ENCODE results near the gene NCEH1. TPM values are rescaled to one million over a fixed set of nuclear protein-coding genes. Genes with fewer than 3 reads are reported as not detected.

The NCEH1 gene
- total and polyA plus RNA-seq, 2 of the 4 experiments (the other 2 are of a cell fraction), result 22.3 to 23.3 TPM

GRCh38 chr3:172622916-172623700, 87.8 kb downstream of the NCEH1 start:
- H4K8ac ChIP-seq (ENCODE audit: low read depth in 2 of 2, low read length in 2 of 2), result no peak overlapping the region
- no peak overlapping the region for H2BK20ac ChIP-seq (ENCODE audit: low read depth, low read length)
- H3K27ac ChIP-seq (ENCODE audit: insufficient read depth, low read length), result no peak overlapping the region
- no peaks in the 10 kb centered on the region for H4K20me1 ChIP-seq (ENCODE audit: insufficient read depth, low read length)
- no peak overlapping the region for H3K9ac ChIP-seq (ENCODE audit: low read depth, low read length)
- H3K4me2 ChIP-seq (ENCODE audit: low read depth, low read length), result peak overlapping the region; percentile 8; the same call in 1 of the 2 replicates
- H3K23ac ChIP-seq (ENCODE audit: low read depth, low read length), result no peak overlapping the region
- BruUV-seq (replicated peaks), result no TSS peak
- peaks cover 14% of the 10 kb centered on the region for H3K4me1 ChIP-seq (ENCODE audit: control insufficient read depth, insufficient read depth, low read length)
- H2AFZ ChIP-seq (replicated peaks; ENCODE audit: low read length, poor library complexity), result no peak overlapping the region
- POLR2A ChIA-PET (ENCODE audit: unreplicated experiment), result interaction anchor here (0.6 kb wide), 2 partner anchors 8 to 1310 kb away, joined by 7 to 10 read pairs; no protein-coding TSS in a partner anchor
- no peak overlapping the region for H2AK9ac ChIP-seq (replicated peaks; ENCODE audit: low read depth, low read length, poor library complexity)
- H3K14ac ChIP-seq (replicated peaks; ENCODE audit: low read depth, low read length), result no peak overlapping the region
- TF ChIP-seq CTCF (conservative IDR thresholded peaks at IDR 0.05; ENCODE audit: low read depth, low read length), result peak; percentile 66
- no peak for TF ChIP-seq CHD1 (IDR thresholded peaks at IDR 0.05; ENCODE audit: low read depth, low read length)
- TF ChIP-seq SMC3 (IDR thresholded peaks at IDR 0.05; ENCODE audit: low read depth, low read length), result peak; percentile 57
- TF ChIP-seq RAD21 (IDR thresholded peaks at IDR 0.05; ENCODE audit: low read length), result peak; percentile 59
- no peak overlapping the region for H3K4me3 ChIP-seq (ENCODE audit: insufficient read depth, low read depth, low read length)
- H4K5ac ChIP-seq (ENCODE audit: low read depth, low read length), result no peak overlapping the region
- H2BK5ac ChIP-seq (ENCODE audit: low read depth, low read length, poor library complexity, severe bottlenecking), result no peak overlapping the region
- WGBS, 2 experiments (ENCODE audit: extremely low coverage in 2 of 2, insufficient read length in 1 of 2), result 100% methylated on average over 1 of the region's 10 CpGs; no CpG with 5 or more reads in 1 of the 2 experiments
- H2AK5ac ChIP-seq (ENCODE audit: low read depth, low read length), result peak overlapping the region; percentile 88
- H3K18ac ChIP-seq (ENCODE audit: low read depth, low read length), result no peak overlapping the region
- no peaks in the 10 kb centered on the region for H3K79me1 ChIP-seq (ENCODE audit: low read depth in 1 of 2, low read length in 2 of 2)
- no peak overlapping the region for H2BK15ac ChIP-seq (ENCODE audit: low read depth, low read length)
- H3K4ac ChIP-seq (ENCODE audit: low read depth, low read length), result peak overlapping the region; percentile 25; the same call in 1 of the 2 replicates
- H3K9me1 ChIP-seq (ENCODE audit: insufficient read depth, low read length), result peaks cover 11% of the 10 kb centered on the region; the same call in 1 of the 2 replicates
- H4K91ac ChIP-seq (ENCODE audit: insufficient read depth, low read depth, low read length), result no peak overlapping the region
- H3K56ac ChIP-seq (ENCODE audit: extremely low read depth, insufficient read depth, low read length), result no peak overlapping the region
- in situ Hi-C loops (cut with MboI; ENCODE audit: low sequenced_read_pairs), result no loop called here
- no peak overlapping the region for H2BK120ac ChIP-seq (ENCODE audit: low read depth, low read length)
- dilution Hi-C loops (cut with HindIII; ENCODE audit: low sequenced_read_pairs, unreplicated experiment), result no loop called here
- H3K27me3 ChIP-seq (ENCODE audit: control insufficient read depth, insufficient read depth, low read length), result no peaks in the 10 kb centered on the region
- DNase-seq (peak; percentile 71), ATAC-seq (ENCODE audit: low read depth) (peak; percentile 44; the same call in 1 of the 2 replicates)
- H3K36me3 ChIP-seq (ENCODE audit: control insufficient read depth, insufficient read depth, low read length), result no peaks in the 10 kb centered on the region
- CTCF ChIA-PET, result interaction anchor here (0.6 to 1.0 kb wide), 8 partner anchors 15 to 979 kb away, joined by 3 to 6 read pairs (median 3); no protein-coding TSS in a partner anchor
- intact Hi-C loops (cut with micrococcal nuclease), result loop anchor here (1.0 kb wide), 1 partner anchor 133 kb away; no protein-coding TSS in a partner anchor
- no peaks in the 10 kb centered on the region for H3K9me3 ChIP-seq (ENCODE audit: control insufficient read depth, insufficient read depth, low read length)

Data from IMR-90 (cell line).